HG03135 (cell line): ENCODE measurements around the gene LPO.

Source experiments
- ATAC-seq: cut with Tn5 transposase; IDR thresholded peaks from one replicate; pipeline ENCODE4 v1.9.1; 2021; ENCODE audit warnings: mild to moderate bottlenecking, moderate library complexity; ENCODE audit not compliant: unreplicated experiment

LPO gene

GRCh38 chr17:58238147-58238634 is at the start of gene LPO:
TSS of gene LPO (plus strand) at chr17:58238584. CDS start at chr17:58242980, 4,396 bp downstream.
- ATAC-seq = no peak

- ATAC-seq = no peak
These were observed 48.8 kb upstream of the LPO start for GRCh38 chr17:58189436-58190146.

- ATAC-seq = no peak
These were observed 47.0 kb upstream of the LPO start for GRCh38 chr17:58191241-58191896.

- no peak for ATAC-seq
These were observed 45.8 kb upstream of the LPO start, which contains the start of gene EPX for GRCh38 chr17:58192612-58193011. TSS of gene EPX (plus strand) at chr17:58192726. CDS start at chr17:58192847, 121 bp downstream.

- no peak for ATAC-seq
These were observed 44.6 kb upstream of the LPO start for GRCh38 chr17:58193641-58194255.

GRCh38 chr17:58195518-58196123 is 42.8 kb upstream of the LPO start:
- ATAC-seq = no peak

GRCh38 chr17:58196610-58197009 is 41.8 kb upstream of the LPO start:
- ATAC-seq = no peak

- ATAC-seq = no peak
These were observed 38.3 kb upstream of the LPO start for GRCh38 chr17:58200024-58200633.

GRCh38 chr17:58202859-58203258 is 35.5 kb upstream of the LPO start:
- no peak for ATAC-seq

GRCh38 chr17:58204796-58205195 is 33.6 kb upstream of the LPO start:
- ATAC-seq = no peak

GRCh38 chr17:58205936-58206335 is 32.4 kb upstream of the LPO start:
- ATAC-seq = no peak

GRCh38 chr17:58207451-58207850 is 30.9 kb upstream of the LPO start:
- no peak for ATAC-seq

- no peak for ATAC-seq
These were observed 30.0 kb upstream of the LPO start for GRCh38 chr17:58208344-58208743.

- no peak for ATAC-seq
These were observed 27.5 kb upstream of the LPO start for GRCh38 chr17:58210922-58211321.

- no peak for ATAC-seq
These were observed 22.7 kb upstream of the LPO start for GRCh38 chr17:58215685-58216084.

GRCh38 chr17:58217766-58218165 is 20.6 kb upstream of the LPO start:
- no peak for ATAC-seq

GRCh38 chr17:58219007-58219788 is 19.2 kb upstream of the LPO start, which contains the start of gene MKS1:
TSS of gene MKS1 (minus strand) at chr17:58219255. CDS start at chr17:58219230, 25 bp downstream.
- peak; percentile 93 for ATAC-seq

- ATAC-seq = no peak
These were observed 18.6 kb upstream of the LPO start for GRCh38 chr17:58219789-58220183.

- ATAC-seq = no peak
These were observed 14.1 kb upstream of the LPO start for GRCh38 chr17:58224315-58224714.

- ATAC-seq = no peak
These were observed 10.7 kb upstream of the LPO start for GRCh38 chr17:58227733-58228132.
